HepG2 (cell line): ENCODE measurements around the gene SEPHS1. TPM values are rescaled to one million over a fixed set of nuclear protein-coding genes. Genes with fewer than 3 reads are reported as not detected.

Source experiments
- ASH2L ChIP-seq: fragments of 300-600, 200-600 bp; sonication (generic); IDR thresholded peaks from 2 replicates; pipeline ENCODE4 v1.7.0; 2017; ENCODE audit warnings: low read depth, mild to moderate bottlenecking, moderate library complexity, mixed read lengths, low read length; ENCODE audit not compliant: insufficient read length
- FOXC1 ChIP-seq: sonication (generic); formaldehyde crosslinking; IDR thresholded peaks from 2 replicates; pipeline ENCODE4 v1.8.0; 2022; ENCODE audit warnings: mild to moderate bottlenecking, missing genetic modification reagents, borderline replicate concordance
- MTA3 ChIP-seq: sonication (generic); formaldehyde crosslinking; IDR thresholded peaks from 2 replicates; pipeline ENCODE4 v1.4.0; 2020; ENCODE audit warnings: missing genetic modification reagents
- TAF1 ChIP-seq: sonication (generic); formaldehyde crosslinking; IDR thresholded peaks from 2 replicates; pipeline ENCODE4 v1.4.0; 2020; ENCODE audit warnings: missing genetic modification reagents
- ZNF274 ChIP-seq: sonication (generic); formaldehyde crosslinking; IDR thresholded peaks from 2 replicates; pipeline ENCODE4 v1.5.1; 2020; ENCODE audit warnings: mild to moderate bottlenecking, missing genetic modification reagents
- ZNF691 ChIP-seq: sonication (generic); formaldehyde crosslinking; IDR thresholded peaks from 2 replicates; pipeline ENCODE4 v1.4.0; 2020; ENCODE audit warnings: missing genetic modification reagents, low read depth, mild to moderate bottlenecking, borderline replicate concordance
- polyA plus RNA-seq, 8 experiments: library from polyadenylated mRNA; depleted of rRNA in 3 of 8; stranded (reverse) in 7 of 8; unstranded in 1 of 8; fragments of >200 nt; fragmentation: Illumina TruSeq in 4 of 8; extraction: Trizol in 4 of 8; gene quantifications; 2 replicates each; pipeline versions ENCODE4 v1.2.1 to v1.2.3, GENCODE V29; 2011 to 2016; ENCODE audit warnings: low read depth in 4 of 8, missing spikeins in 1 of 8, mixed read lengths in 1 of 8; ENCODE audit not compliant: insufficient read depth in 1 of 8
- total RNA-seq, 5 experiments: library from RNA; depleted of rRNA; stranded (reverse); fragments of >200 nt; fragmentation: Illumina TruSeq; extraction: Trizol; gene quantifications; 2 replicates each; pipeline ENCODE4 v1.2.3, GENCODE V29; 2016; ENCODE audit warnings: low read depth in 1 of 5
- TF ChIP-seq, protein P1 (sequence below), 2 experiments: fragments of 450-650 bp in 1 of 2; sonication (generic) in 1 of 2; formaldehyde crosslinking in 1 of 2; IDR thresholded peaks; 2 replicates each; pipeline versions ENCODE4 v1.6.1 to v1.8.0; 2016 to 2022; ENCODE audit warnings: antibody characterized with exemption in 1 of 2, mild to moderate bottlenecking in 1 of 2, missing genetic modification reagents in 1 of 2

SEPHS1 gene
- total and polyA plus RNA-seq, 2 of the 13 experiments (the other 11 are each of a cell fraction or from before 2014, with no cell fraction given): 57.8 to 61.5 TPM

DNA sequence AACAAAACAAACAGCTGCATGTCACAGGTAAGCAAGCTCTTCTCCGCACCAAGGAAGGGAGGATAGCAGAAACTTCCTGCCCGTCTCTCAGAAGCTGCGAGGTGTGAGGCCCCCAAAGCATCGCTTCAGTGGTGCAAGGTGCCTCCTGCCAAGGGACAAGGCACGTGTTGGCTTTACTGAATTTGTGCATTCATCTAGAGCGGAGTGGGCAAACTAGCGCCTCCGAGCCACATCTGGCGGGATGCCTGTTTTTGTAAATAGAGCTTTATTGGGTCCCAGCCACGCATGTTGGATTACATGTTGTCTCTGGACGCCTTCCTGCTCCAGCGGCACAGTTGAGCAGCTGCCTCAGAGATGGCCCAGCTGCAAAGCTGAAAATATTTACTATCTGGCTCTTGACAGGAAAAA, 75.9 kb downstream of the SEPHS1 start (continued):
- no peak; the same call in 1 of the 2 replicates for TF ChIP-seq ZNF691
- TF ChIP-seq MTA3 (CRISPR knock-in tag): no peak
- TF ChIP-seq TAF1 (CRISPR knock-in tag): peak; percentile 16; the same call in 1 of the 2 replicates
- TF ChIP-seq FOXC1 (CRISPR knock-in tag): peak; percentile 58; the same call in 1 of the 2 replicates
- peak; percentile 12 for TF ChIP-seq ASH2L
- TF ChIP-seq, protein P1, sequence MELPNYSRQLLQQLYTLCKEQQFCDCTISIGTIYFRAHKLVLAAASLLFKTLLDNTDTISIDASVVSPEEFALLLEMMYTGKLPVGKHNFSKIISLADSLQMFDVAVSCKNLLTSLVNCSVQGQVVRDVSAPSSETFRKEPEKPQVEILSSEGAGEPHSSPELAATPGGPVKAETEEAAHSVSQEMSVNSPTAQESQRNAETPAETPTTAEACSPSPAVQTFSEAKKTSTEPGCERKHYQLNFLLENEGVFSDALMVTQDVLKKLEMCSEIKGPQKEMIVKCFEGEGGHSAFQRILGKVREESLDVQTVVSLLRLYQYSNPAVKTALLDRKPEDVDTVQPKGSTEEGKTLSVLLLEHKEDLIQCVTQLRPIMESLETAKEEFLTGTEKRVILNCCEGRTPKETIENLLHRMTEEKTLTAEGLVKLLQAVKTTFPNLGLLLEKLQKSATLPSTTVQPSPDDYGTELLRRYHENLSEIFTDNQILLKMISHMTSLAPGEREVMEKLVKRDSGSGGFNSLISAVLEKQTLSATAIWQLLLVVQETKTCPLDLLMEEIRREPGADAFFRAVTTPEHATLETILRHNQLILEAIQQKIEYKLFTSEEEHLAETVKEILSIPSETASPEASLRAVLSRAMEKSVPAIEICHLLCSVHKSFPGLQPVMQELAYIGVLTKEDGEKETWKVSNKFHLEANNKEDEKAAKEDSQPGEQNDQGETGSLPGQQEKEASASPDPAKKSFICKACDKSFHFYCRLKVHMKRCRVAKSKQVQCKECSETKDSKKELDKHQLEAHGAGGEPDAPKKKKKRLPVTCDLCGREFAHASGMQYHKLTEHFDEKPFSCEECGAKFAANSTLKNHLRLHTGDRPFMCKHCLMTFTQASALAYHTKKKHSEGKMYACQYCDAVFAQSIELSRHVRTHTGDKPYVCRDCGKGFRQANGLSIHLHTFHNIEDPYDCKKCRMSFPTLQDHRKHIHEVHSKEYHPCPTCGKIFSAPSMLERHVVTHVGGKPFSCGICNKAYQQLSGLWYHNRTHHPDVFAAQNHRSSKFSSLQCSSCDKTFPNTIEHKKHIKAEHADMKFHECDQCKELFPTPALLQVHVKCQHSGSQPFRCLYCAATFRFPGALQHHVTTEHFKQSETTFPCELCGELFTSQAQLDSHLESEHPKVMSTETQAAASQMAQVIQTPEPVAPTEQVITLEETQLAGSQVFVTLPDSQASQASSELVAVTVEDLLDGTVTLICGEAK (IDR thresholded peaks at IDR 0.05): no peak
- TF ChIP-seq, protein P1 (CRISPR knock-in tag; IDR thresholded peaks at IDR 0.05): peak; percentile 93
- 0 out of 2 replicates have a peak, but pooled peaks have one; percentile 16 for TF ChIP-seq ZNF274 (CRISPR knock-in tag)
